ENCODE measurements around the gene GIMAP6. TPM values are rescaled to one million over a fixed set of nuclear protein-coding genes. Genes with fewer than 3 reads are reported as not detected.

Gene GIMAP6
- polyA plus RNA-seq, 2 of the 4 experiments (the other 2 are of a cell fraction): not detected

DNA sequence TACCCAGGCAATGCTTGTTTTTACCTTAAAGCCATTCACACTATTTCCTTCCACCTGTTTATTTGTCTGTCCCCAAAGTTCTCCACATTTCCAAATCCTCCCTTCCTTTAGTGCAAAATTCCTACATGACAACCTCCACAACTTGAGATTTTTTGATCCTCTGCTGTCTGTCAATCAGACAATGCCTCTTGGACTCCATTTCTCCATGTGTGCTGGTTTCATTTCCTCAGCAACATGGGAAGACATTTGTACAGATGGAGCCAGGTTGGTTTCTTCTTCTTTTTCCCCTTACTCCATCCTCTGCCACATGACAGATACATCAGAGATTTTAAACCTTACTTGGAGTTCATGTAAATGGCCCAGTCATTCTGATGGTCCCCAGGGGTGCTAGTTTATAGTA lies 34.2 kb upstream of the GIMAP6 start:
- ChIA-PET CTCF (no interaction called here), POLR2A (no interaction called here)
- no peak overlapping the region for H3K4me3 ChIP-seq
- FAIRE-seq: no peak
- DNase-seq (ENCODE audit: low read depth in 1 of 2, low spot score in 1 of 2): no peak
- no peak for ATAC-seq
- no peaks in the 10 kb centered on the region for H3K4me1 ChIP-seq
- no peaks in the 10 kb centered on the region for H3K9me3 ChIP-seq
- H3K4me2 ChIP-seq: no peak overlapping the region
- no peak overlapping the region for H3K27ac ChIP-seq
- TF ChIP-seq KDM1A (IDR thresholded peaks at IDR 0.05; ENCODE audit: low read depth) (no peak), MAFK (IDR thresholded peaks at IDR 0.05; ENCODE audit: partially characterized antibody) (no peak)

GRCh38 chr7:150665896-150666295 lies 33.7 kb upstream of the GIMAP6 start:
- ATAC-seq (no peak), FAIRE-seq (no peak), DNase-seq (ENCODE audit: low read depth in 1 of 2, low spot score in 1 of 2) (no peak)
- ChIA-PET CTCF (no interaction called here), POLR2A (no interaction called here)
- H3K27ac ChIP-seq: no peak overlapping the region
- no peak overlapping the region for H3K4me2 ChIP-seq
- H3K4me3 ChIP-seq: no peak overlapping the region
- no peak for TF ChIP-seq HOXB13 (CRISPR knock-in tag; IDR thresholded peaks at IDR 0.05; ENCODE audit: low read depth)
- TF ChIP-seq, protein P1, sequence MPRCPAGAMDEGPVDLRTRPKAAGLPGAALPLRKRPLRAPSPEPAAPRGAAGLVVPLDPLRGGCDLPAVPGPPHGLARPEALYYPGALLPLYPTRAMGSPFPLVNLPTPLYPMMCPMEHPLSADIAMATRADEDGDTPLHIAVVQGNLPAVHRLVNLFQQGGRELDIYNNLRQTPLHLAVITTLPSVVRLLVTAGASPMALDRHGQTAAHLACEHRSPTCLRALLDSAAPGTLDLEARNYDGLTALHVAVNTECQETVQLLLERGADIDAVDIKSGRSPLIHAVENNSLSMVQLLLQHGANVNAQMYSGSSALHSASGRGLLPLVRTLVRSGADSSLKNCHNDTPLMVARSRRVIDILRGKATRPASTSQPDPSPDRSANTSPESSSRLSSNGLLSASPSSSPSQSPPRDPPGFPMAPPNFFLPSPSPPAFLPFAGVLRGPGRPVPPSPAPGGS (IDR thresholded peaks at IDR 0.05): no peak
- no peak for TF ChIP-seq POLR2A (IDR thresholded peaks at IDR 0.05; ENCODE audit: low read length)
- 9% methylated on average over 2 of the region's 2 CpGs for WGBS (ENCODE audit: missing lambda C conversion rate)
- H3K9me3 ChIP-seq: no peaks in the 10 kb centered on the region
- no peaks in the 10 kb centered on the region for H3K4me1 ChIP-seq

GRCh38 chr7:150665089-150665748 lies 33.0 kb upstream of the GIMAP6 start:
- ATAC-seq: no peak
- H3K27ac ChIP-seq: no peak overlapping the region
- FAIRE-seq: no peak
- CTCF ChIA-PET: no interaction called here
- H3K4me1 ChIP-seq: no peaks in the 10 kb centered on the region
- POLR2A ChIA-PET: no interaction called here
- H3K9me3 ChIP-seq: no peaks in the 10 kb centered on the region
- no peak overlapping the region for H3K4me2 ChIP-seq
- TF ChIP-seq ESRRA (IDR thresholded peaks at IDR 0.05; ENCODE audit: borderline replicate concordance, low read length) (no peak), RNF2 (IDR thresholded peaks at IDR 0.05; ENCODE audit: borderline replicate concordance, low read depth) (no peak), ATOH8 (CRISPR knock-in tag; IDR thresholded peaks at IDR 0.05; ENCODE audit: low read depth) (no peak), BHLHE40 (IDR thresholded peaks at IDR 0.05; ENCODE audit: low read depth, low read length) (no peak), SMC3 (IDR thresholded peaks at IDR 0.05) (no peak), RFX5 (IDR thresholded peaks at IDR 0.05) (no peak), RAD21 (conservative IDR thresholded peaks at IDR 0.05 in 1 of 2, IDR thresholded peaks at IDR 0.05 in 1 of 2) (no peak), POLR2AphosphoS2 (conservative IDR thresholded peaks at IDR 0.05; ENCODE audit: low read length) (no peak), HOXB13 (CRISPR knock-in tag; IDR thresholded peaks at IDR 0.05; ENCODE audit: low read depth) (no peak), HOXB5 (CRISPR knock-in tag; IDR thresholded peaks at IDR 0.05) (no peak), CBX2 (IDR thresholded peaks at IDR 0.05; ENCODE audit: borderline replicate concordance, low read depth) (no peak), EP300 (IDR thresholded peaks at IDR 0.05) (no peak)
- TF ChIP-seq, protein P2, sequence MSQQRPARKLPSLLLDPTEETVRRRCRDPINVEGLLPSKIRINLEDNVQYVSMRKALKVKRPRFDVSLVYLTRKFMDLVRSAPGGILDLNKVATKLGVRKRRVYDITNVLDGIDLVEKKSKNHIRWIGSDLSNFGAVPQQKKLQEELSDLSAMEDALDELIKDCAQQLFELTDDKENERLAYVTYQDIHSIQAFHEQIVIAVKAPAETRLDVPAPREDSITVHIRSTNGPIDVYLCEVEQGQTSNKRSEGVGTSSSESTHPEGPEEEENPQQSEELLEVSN (IDR thresholded peaks at IDR 0.05; ENCODE audit: borderline replicate concordance, low read depth): no peak
- TF ChIP-seq, protein P3, sequence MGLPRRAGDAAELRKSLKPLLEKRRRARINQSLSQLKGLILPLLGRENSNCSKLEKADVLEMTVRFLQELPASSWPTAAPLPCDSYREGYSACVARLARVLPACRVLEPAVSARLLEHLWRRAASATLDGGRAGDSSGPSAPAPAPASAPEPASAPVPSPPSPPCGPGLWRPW (IDR thresholded peaks at IDR 0.05): no peak
- H3K4me3 ChIP-seq: no peak overlapping the region
- no peak for DNase-seq (ENCODE audit: low read depth in 1 of 2, low spot score in 1 of 2)
- WGBS (ENCODE audit: missing lambda C conversion rate): 37% methylated on average over 9 of the region's 9 CpGs
